ENCODE measurements around the gene CPD. TPM values are rescaled to one million over a fixed set of nuclear protein-coding genes. Genes with fewer than 3 reads are reported as not detected.
A peak's percentile ranks its signal among the peaks of the same experiment; 100 is the strongest.
"Not testable (repeated sequence)": the region's sequence is repeated elsewhere in the genome, so short reads cannot be mapped to it uniquely, and the experiment has no call there.

The CPD gene
- total RNA-seq, result 10 to 100 TPM; 37.9 to 43.8 TPM

GRCh38 chr17:30378825-30379302 is at the start of gene CPD:
CPD (plus strand) TSS chr17:30378927; CDS start chr17:30378981, 54 bp downstream.
- intact Hi-C loops (cut with micrococcal nuclease), result loop anchor here (1.0 to 10.0 kb wide), 7 partner anchors 15 to 1113 kb away; partner anchors contain the start of genes GOSR1 and NSRP1
- CTCF ChIA-PET, result interaction anchor here (1.1 to 1.4 kb wide), 2 partner anchors 14 to 88 kb away, joined by 3 to 4 read pairs; partner anchors contain the start of gene BLMH
- Mint-ChIP-seq H3K9me3 (no peaks in the 10 kb centered on the region), H3K27me3 (ENCODE audit: low read depth) (no peaks in the 10 kb centered on the region), H3K4me3 (peak within 1 kb of the TSS; percentile 86), H3K36me3 (ENCODE audit: low read depth) (no peaks in the 10 kb centered on the region), H3K27ac (peak within 1 kb of the TSS; percentile 92), H3K4me1 (ENCODE audit: low read depth) (peaks cover 64% of the 10 kb centered on the region)
- DNase-seq, result peak; percentile 98

- no peaks in the 10 kb centered on the region for H3K27me3 Mint-ChIP-seq (ENCODE audit: low read depth)
- intact Hi-C loops (cut with micrococcal nuclease), result loop anchor here (1.0 to 5.0 kb wide), 9 partner anchors 8 to 626 kb away; partner anchors contain the start of genes BLMH and CRLF3
These were observed 46.6 kb upstream of the CPD start for GRCh38 chr17:30332057-30332542.

GRCh38 chr17:30333503-30334360 is 45.0 kb upstream of the CPD start, which contains the start of gene TMIGD1:
TMIGD1 (minus strand) TSS chr17:30334057; CDS start chr17:30332133, 1,924 bp downstream.
- Mint-ChIP-seq H3K9me3 (no peaks in the 10 kb centered on the region), H3K4me3 (no peak within 1 kb of the TSS), H3K4me1 (ENCODE audit: low read depth) (peaks cover 43% of the 10 kb centered on the region), H3K27me3 (ENCODE audit: low read depth) (no peaks in the 10 kb centered on the region), H3K27ac (no peak within 1 kb of the TSS), H3K36me3 (ENCODE audit: low read depth) (no peaks in the 10 kb centered on the region)
- CTCF ChIA-PET, result interaction anchor here (1.2 to 9.6 kb wide), 7 partner anchors 11 to 227 kb away, joined by 3 to 182 read pairs (median 14); partner anchors contain the start of gene BLMH
- DNase-seq, result no peak
- intact Hi-C loops (cut with micrococcal nuclease), result loop anchor here (2.0 to 5.0 kb wide), 3 partner anchors 39 to 489 kb away; partner anchors contain the start of gene CRLF3

More at GRCh38 chr17:30332057-30332542, 46.6 kb upstream of the CPD start:
- Mint-ChIP-seq H3K9me3 (no peaks in the 10 kb centered on the region), H3K27ac (peak overlapping the region; percentile 64), H3K4me1 (ENCODE audit: low read depth) (peaks cover 43% of the 10 kb centered on the region), H3K4me3 (no peak overlapping the region), H3K36me3 (ENCODE audit: low read depth) (no peaks in the 10 kb centered on the region)
- CTCF ChIA-PET, result interaction anchor here (0.5 to 1.3 kb wide), 4 partner anchors 31 to 564 kb away, joined by 3 read pairs; no protein-coding TSS in a partner anchor
- peak; percentile 77 for DNase-seq

GRCh38 chr17:30334421-30334820 is 44.3 kb upstream of the CPD start:
- no peaks in the 10 kb centered on the region for H3K36me3 Mint-ChIP-seq (ENCODE audit: low read depth)
- H3K4me3 Mint-ChIP-seq, result no peak overlapping the region
- no peaks in the 10 kb centered on the region for H3K9me3 Mint-ChIP-seq
- intact Hi-C loops (cut with micrococcal nuclease), result loop anchor here (5.0 kb wide), 1 partner anchor 488 kb away; the partner anchor contains the start of gene CRLF3
- H3K27me3 Mint-ChIP-seq (ENCODE audit: low read depth), result no peaks in the 10 kb centered on the region
- CTCF ChIA-PET, result interaction anchor here (1.0 to 9.6 kb wide), 10 partner anchors 8 to 228 kb away, joined by 3 to 182 read pairs (median 6); partner anchors contain the start of gene BLMH
- H3K27ac Mint-ChIP-seq, result no peak overlapping the region
- peaks cover 41% of the 10 kb centered on the region for H3K4me1 Mint-ChIP-seq (ENCODE audit: low read depth)
- DNase-seq, result no peak

- Mint-ChIP-seq H3K27ac (no peak overlapping the region), H3K9me3 (no peaks in the 10 kb centered on the region), H3K36me3 (ENCODE audit: low read depth) (no peaks in the 10 kb centered on the region), H3K4me1 (ENCODE audit: low read depth) (peaks cover 37% of the 10 kb centered on the region), H3K27me3 (ENCODE audit: low read depth) (no peaks in the 10 kb centered on the region), H3K4me3 (no peak overlapping the region)
- intact Hi-C loops (cut with micrococcal nuclease), result loop anchor here (1.0 to 5.0 kb wide), 5 partner anchors 37 to 232 kb away; partner anchors contain the start of genes BLMH and SLC6A4
- DNase-seq, result peak; percentile 78
- CTCF ChIA-PET, result interaction anchor here (0.6 to 9.6 kb wide), 54 partner anchors 8 to 1690 kb away, joined by 3 to 182 read pairs (median 4); partner anchors contain the start of genes BLMH and GOSR1
These were observed 42.2 kb upstream of the CPD start for GRCh38 chr17:30336369-30337171.

GRCh38 chr17:30337393-30337999 is 41.2 kb upstream of the CPD start:
- Mint-ChIP-seq H3K27me3 (ENCODE audit: low read depth) (no peaks in the 10 kb centered on the region), H3K27ac (no peak overlapping the region), H3K4me1 (ENCODE audit: low read depth) (peaks cover 29% of the 10 kb centered on the region), H3K9me3 (no peaks in the 10 kb centered on the region), H3K36me3 (ENCODE audit: low read depth) (no peaks in the 10 kb centered on the region), H3K4me3 (no peak overlapping the region)
- CTCF ChIA-PET, result interaction anchor here (0.7 to 9.6 kb wide), 26 partner anchors 8 to 646 kb away, joined by 3 to 182 read pairs (median 6); partner anchors contain the start of genes BLMH and GOSR1
- DNase-seq, result no peak
- intact Hi-C loops (cut with micrococcal nuclease), result loop anchor here (5.0 kb wide), 1 partner anchor 100 kb away; the partner anchor contains the start of gene SLC6A4

- H3K27me3 Mint-ChIP-seq (ENCODE audit: low read depth), result no peaks in the 10 kb centered on the region
- intact Hi-C loops (cut with micrococcal nuclease), result loop anchor here (5.0 kb wide), 1 partner anchor 102 kb away; the partner anchor contains the start of gene SLC6A4
- no peak overlapping the region for H3K4me3 Mint-ChIP-seq
- no peak for DNase-seq
- no peak overlapping the region for H3K27ac Mint-ChIP-seq
- no peaks in the 10 kb centered on the region for H3K36me3 Mint-ChIP-seq (ENCODE audit: low read depth)
- CTCF ChIA-PET, result interaction anchor here (0.7 to 9.6 kb wide), 11 partner anchors 13 to 233 kb away, joined by 3 to 182 read pairs (median 8); partner anchors contain the start of gene GOSR1
- H3K9me3 Mint-ChIP-seq, result no peaks in the 10 kb centered on the region
- peaks cover 17% of the 10 kb centered on the region for H3K4me1 Mint-ChIP-seq (ENCODE audit: low read depth)
These were observed 39.6 kb upstream of the CPD start for GRCh38 chr17:30339086-30339485.

GRCh38 chr17:30340801-30341356 is 37.8 kb upstream of the CPD start:
- no peak overlapping the region for H3K27ac Mint-ChIP-seq
- intact Hi-C loops (cut with micrococcal nuclease), result loop anchor here (1.0 to 2.0 kb wide), 6 partner anchors 22 to 485 kb away; partner anchors contain the start of genes CPD and GOSR1
- no peaks in the 10 kb centered on the region for H3K36me3 Mint-ChIP-seq (ENCODE audit: low read depth)
- no peak for DNase-seq
- CTCF ChIA-PET, result interaction anchor here (0.6 to 9.6 kb wide), 24 partner anchors 14 to 374 kb away, joined by 3 to 182 read pairs (median 4); partner anchors contain the start of gene GOSR1
- no peaks in the 10 kb centered on the region for H3K27me3 Mint-ChIP-seq (ENCODE audit: low read depth)
- no peak overlapping the region for H3K4me3 Mint-ChIP-seq
- H3K4me1 Mint-ChIP-seq (ENCODE audit: low read depth), result peaks cover 18% of the 10 kb centered on the region
- no peaks in the 10 kb centered on the region for H3K9me3 Mint-ChIP-seq

GRCh38 chr17:30341703-30342249 is 37.0 kb upstream of the CPD start:
- no peak for DNase-seq
- Mint-ChIP-seq H3K4me1 (ENCODE audit: low read depth) (peaks cover 21% of the 10 kb centered on the region), H3K9me3 (no peaks in the 10 kb centered on the region), H3K27me3 (ENCODE audit: low read depth) (no peaks in the 10 kb centered on the region), H3K4me3 (no peak overlapping the region), H3K27ac (no peak overlapping the region), H3K36me3 (ENCODE audit: low read depth) (no peaks in the 10 kb centered on the region)
- intact Hi-C loops (cut with micrococcal nuclease), result loop anchor here (2.0 kb wide), 3 partner anchors 21 to 377 kb away; no protein-coding TSS in a partner anchor
- CTCF ChIA-PET, result interaction anchor here (0.6 to 9.6 kb wide), 13 partner anchors 13 to 489 kb away, joined by 3 to 182 read pairs (median 6); no protein-coding TSS in a partner anchor

GRCh38 chr17:30343244-30343643 is 35.5 kb upstream of the CPD start:
- H3K27ac Mint-ChIP-seq; intact Hi-C loops (cut with micrococcal nuclease); H3K4me3 Mint-ChIP-seq; DNase-seq; H3K9me3 Mint-ChIP-seq; H3K36me3 Mint-ChIP-seq (ENCODE audit: low read depth); H3K27me3 Mint-ChIP-seq (ENCODE audit: low read depth): not testable (repeated sequence)
- CTCF ChIA-PET, result interaction anchor here (1.0 kb wide), 1 partner anchor 51 kb away, joined by 3 read pairs; the partner anchor contains the start of gene BLMH
- peaks cover 21% of the 10 kb centered on the region for H3K4me1 Mint-ChIP-seq (ENCODE audit: low read depth)
